Liver (tissue), 3 donors: ENCODE results near the gene STOML1.

Experiments used
- EGR1 ChIP-seq, 2 donors: IDR thresholded peaks; 2 replicates each; pipeline ENCODE4 v1.6.1; 2016 to 2018; ENCODE audit warnings: antibody characterized with exemption in 2 of 2, low read depth in 2 of 2
- FOXA1 ChIP-seq: IDR thresholded peaks from 2 replicates; pipeline ENCODE4 v1.6.1; 2016; ENCODE audit warnings: antibody characterized with exemption
- GABPA ChIP-seq, 2 donors: IDR thresholded peaks in 1 of 2; conservative IDR thresholded peaks in 1 of 2; 2 replicates each; pipeline ENCODE4 v1.6.1; 2016; ENCODE audit warnings: antibody characterized with exemption in 2 of 2, mild to moderate bottlenecking in 1 of 2, moderate library complexity in 1 of 2
- JUND ChIP-seq, 2 donors: IDR thresholded peaks; 2 replicates each; pipeline ENCODE4 v1.6.1; 2016; ENCODE audit warnings: antibody characterized with exemption in 2 of 2
- MAX ChIP-seq: IDR thresholded peaks from 2 replicates; pipeline ENCODE4 v1.6.1; 2016; ENCODE audit warnings: antibody characterized with exemption
- NR2F2 ChIP-seq: IDR thresholded peaks from 2 replicates; pipeline ENCODE4 v1.6.1; 2016; ENCODE audit warnings: antibody characterized with exemption
- RAD21 ChIP-seq, 2 donors: IDR thresholded peaks; 2 replicates each; pipeline ENCODE4 v1.6.1; 2016; ENCODE audit warnings: antibody characterized with exemption in 2 of 2, mild to moderate bottlenecking in 2 of 2
- REST ChIP-seq: IDR thresholded peaks from 2 replicates; pipeline ENCODE4 v1.6.1; 2016; ENCODE audit warnings: antibody characterized with exemption, mild to moderate bottlenecking
- TAF1 ChIP-seq: conservative IDR thresholded peaks from 2 replicates; pipeline ENCODE4 v1.6.1; 2016; ENCODE audit warnings: antibody characterized with exemption, mild to moderate bottlenecking
- YY1 ChIP-seq: IDR thresholded peaks from 2 replicates; pipeline ENCODE4 v1.6.1; 2016; ENCODE audit warnings: antibody characterized with exemption, mild to moderate bottlenecking
- ZBTB33 ChIP-seq: IDR thresholded peaks from 2 replicates; pipeline ENCODE4 v1.6.1; 2016; ENCODE audit warnings: antibody characterized with exemption
- TF ChIP-seq, protein P1 (sequence below): fragments of 150-350 bp; IDR thresholded peaks from 2 replicates; pipeline ENCODE4 v1.5.1; 2017; ENCODE audit warnings: improper control_type of control experiment, low read depth, low read length; ENCODE audit not compliant: missing input control
- TF ChIP-seq, protein P2 (sequence below): IDR thresholded peaks from 2 replicates; pipeline ENCODE4 v1.6.1; 2016; ENCODE audit warnings: antibody characterized with exemption
- donor health status: healthy.
- donor health status: healthy.

DNA sequence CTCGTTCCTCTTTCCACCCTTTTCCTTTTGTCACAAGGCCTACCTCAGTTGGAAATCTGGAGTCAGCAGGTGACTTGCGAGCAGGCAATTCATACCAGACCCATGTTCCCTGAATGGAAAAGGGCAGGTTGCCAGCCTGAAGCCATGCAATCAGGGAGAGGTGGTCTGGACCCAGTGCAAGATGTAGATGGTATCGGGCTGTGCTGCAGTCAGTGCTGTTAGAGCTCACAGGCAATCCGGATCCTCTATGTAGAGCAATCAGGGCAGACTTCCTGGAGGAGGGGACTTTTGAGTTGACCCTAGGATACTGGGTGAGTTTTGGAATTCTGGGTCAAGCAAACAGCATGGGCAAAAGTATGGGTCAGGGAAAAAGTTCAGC, 47.0 kb downstream of the STOML1 start:
- TF ChIP-seq, protein P1, sequence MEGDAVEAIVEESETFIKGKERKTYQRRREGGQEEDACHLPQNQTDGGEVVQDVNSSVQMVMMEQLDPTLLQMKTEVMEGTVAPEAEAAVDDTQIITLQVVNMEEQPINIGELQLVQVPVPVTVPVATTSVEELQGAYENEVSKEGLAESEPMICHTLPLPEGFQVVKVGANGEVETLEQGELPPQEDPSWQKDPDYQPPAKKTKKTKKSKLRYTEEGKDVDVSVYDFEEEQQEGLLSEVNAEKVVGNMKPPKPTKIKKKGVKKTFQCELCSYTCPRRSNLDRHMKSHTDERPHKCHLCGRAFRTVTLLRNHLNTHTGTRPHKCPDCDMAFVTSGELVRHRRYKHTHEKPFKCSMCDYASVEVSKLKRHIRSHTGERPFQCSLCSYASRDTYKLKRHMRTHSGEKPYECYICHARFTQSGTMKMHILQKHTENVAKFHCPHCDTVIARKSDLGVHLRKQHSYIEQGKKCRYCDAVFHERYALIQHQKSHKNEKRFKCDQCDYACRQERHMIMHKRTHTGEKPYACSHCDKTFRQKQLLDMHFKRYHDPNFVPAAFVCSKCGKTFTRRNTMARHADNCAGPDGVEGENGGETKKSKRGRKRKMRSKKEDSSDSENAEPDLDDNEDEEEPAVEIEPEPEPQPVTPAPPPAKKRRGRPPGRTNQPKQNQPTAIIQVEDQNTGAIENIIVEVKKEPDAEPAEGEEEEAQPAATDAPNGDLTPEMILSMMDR: no peak
- TF ChIP-seq YY1 (no peak), JUND (IDR thresholded peaks at IDR 0.05) (no peak), TAF1 (no peak), GABPA (IDR thresholded peaks at IDR 0.05 in 1 of 2, conservative IDR thresholded peaks at IDR 0.05 in 1 of 2) (no peak), RAD21 (IDR thresholded peaks at IDR 0.05) (no peak), FOXA1 (no peak), MAX (no peak), ZBTB33 (no peak), REST (no peak), EGR1 (IDR thresholded peaks at IDR 0.05; ENCODE audit: low read depth in 2 of 2) (no peak), NR2F2 (no peak)
- TF ChIP-seq, protein P2, sequence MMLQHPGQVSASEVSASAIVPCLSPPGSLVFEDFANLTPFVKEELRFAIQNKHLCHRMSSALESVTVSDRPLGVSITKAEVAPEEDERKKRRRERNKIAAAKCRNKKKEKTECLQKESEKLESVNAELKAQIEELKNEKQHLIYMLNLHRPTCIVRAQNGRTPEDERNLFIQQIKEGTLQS: no peak
